Lower lobe of right lung (tissue), 2 donors: ENCODE results near the gene WDR37. TPM values are rescaled to one million over a fixed set of nuclear protein-coding genes. Genes with fewer than 3 reads are reported as not detected.

ENCODE experiments used
- ATAC-seq, 2 donors: fragments of 200-7000 bp; cut with Tn5 transposase; one replicate each; pipeline ENCODE4 v1.9.1; 2020 to 2022; ENCODE audit warnings: mild to moderate bottlenecking in 2 of 2, moderate library complexity in 2 of 2
- DNase-seq: peaks from one replicate; pipeline ENCODE4 v3.0.0-alpha.2; 2020
- H3K27ac ChIP-seq: fragments of 200-600 bp; one replicate; pipeline ENCODE4 v1.8.0; 2022
- H3K27me3 ChIP-seq: fragments of 200-600 bp; one replicate; pipeline ENCODE4 v1.8.0; 2022; ENCODE audit warnings: low read depth
- H3K36me3 ChIP-seq: fragments of 200-600 bp; one replicate; pipeline ENCODE4 v1.8.0; 2022; ENCODE audit warnings: mild to moderate bottlenecking
- H3K4me1 ChIP-seq: fragments of 200-600 bp; one replicate; pipeline ENCODE4 v1.8.0; 2022
- H3K4me3 ChIP-seq: fragments of 200-600 bp; one replicate; pipeline ENCODE4 v1.8.0; 2022; ENCODE audit warnings: mild to moderate bottlenecking
- H3K9me3 ChIP-seq: fragments of 200-600 bp; one replicate; pipeline ENCODE4 v1.8.0; 2022
- intact Hi-C: fragments of 100-400 bp; cut with DNase I; formaldehyde crosslinking; loops from one replicate; pipeline ENCODE4 v1.11.0; 2022
- total RNA-seq: library from RNA; stranded (reverse); fragmentation: NEBNext Ultra II Directional; extraction: Animal tissue kit (Norgen Biotek cat#: 25700); gene quantifications from one replicate; pipeline ENCODE4 v1.2.1, GENCODE V29; 2021
- TF ChIP-seq, protein P1 (sequence below): fragments of 200-600 bp; IDR thresholded peaks from one replicate; pipeline ENCODE4 v1.8.0; 2022; ENCODE audit warnings: antibody characterized with exemption, mild to moderate bottlenecking
- donor health status: DM: no; HTN: yes; CAD: no; lungs with severe emphysema.

Gene WDR37
- total RNA-seq, 1 donor from 2014 or later = 22.0 TPM

DNA sequence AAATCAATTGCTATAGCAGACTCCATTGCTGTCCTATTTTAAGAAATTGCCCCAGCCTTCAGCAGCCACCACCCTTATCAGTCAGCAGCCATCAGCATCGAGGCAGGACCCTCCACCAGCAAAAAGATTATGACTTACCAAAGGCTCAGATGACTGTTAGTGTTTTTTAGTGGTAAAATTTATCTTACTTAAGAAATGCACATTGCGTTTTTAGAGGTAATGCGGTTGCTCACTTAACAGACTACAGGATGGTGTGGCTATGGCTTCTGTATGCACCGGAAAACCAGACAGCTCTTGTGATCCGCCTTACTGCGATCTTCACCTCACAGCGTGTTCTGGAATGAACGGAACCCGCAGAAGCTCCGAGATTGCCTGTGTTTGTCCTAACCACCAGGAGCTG is 58.1 kb downstream of the WDR37 start:
- intact Hi-C loops = no loop called here
- peaks cover 86% of the 10 kb centered on the region for H3K36me3 ChIP-seq
- no peak overlapping the region for H3K27ac ChIP-seq
- TF ChIP-seq, protein P1, sequence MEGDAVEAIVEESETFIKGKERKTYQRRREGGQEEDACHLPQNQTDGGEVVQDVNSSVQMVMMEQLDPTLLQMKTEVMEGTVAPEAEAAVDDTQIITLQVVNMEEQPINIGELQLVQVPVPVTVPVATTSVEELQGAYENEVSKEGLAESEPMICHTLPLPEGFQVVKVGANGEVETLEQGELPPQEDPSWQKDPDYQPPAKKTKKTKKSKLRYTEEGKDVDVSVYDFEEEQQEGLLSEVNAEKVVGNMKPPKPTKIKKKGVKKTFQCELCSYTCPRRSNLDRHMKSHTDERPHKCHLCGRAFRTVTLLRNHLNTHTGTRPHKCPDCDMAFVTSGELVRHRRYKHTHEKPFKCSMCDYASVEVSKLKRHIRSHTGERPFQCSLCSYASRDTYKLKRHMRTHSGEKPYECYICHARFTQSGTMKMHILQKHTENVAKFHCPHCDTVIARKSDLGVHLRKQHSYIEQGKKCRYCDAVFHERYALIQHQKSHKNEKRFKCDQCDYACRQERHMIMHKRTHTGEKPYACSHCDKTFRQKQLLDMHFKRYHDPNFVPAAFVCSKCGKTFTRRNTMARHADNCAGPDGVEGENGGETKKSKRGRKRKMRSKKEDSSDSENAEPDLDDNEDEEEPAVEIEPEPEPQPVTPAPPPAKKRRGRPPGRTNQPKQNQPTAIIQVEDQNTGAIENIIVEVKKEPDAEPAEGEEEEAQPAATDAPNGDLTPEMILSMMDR = no peak
- H3K27me3 ChIP-seq = no peaks in the 10 kb centered on the region
- H3K4me1 ChIP-seq = no peaks in the 10 kb centered on the region
- no peak for ATAC-seq
- DNase-seq = no peak
- no peaks in the 10 kb centered on the region for H3K9me3 ChIP-seq
- no peak overlapping the region for H3K4me3 ChIP-seq

DNA sequence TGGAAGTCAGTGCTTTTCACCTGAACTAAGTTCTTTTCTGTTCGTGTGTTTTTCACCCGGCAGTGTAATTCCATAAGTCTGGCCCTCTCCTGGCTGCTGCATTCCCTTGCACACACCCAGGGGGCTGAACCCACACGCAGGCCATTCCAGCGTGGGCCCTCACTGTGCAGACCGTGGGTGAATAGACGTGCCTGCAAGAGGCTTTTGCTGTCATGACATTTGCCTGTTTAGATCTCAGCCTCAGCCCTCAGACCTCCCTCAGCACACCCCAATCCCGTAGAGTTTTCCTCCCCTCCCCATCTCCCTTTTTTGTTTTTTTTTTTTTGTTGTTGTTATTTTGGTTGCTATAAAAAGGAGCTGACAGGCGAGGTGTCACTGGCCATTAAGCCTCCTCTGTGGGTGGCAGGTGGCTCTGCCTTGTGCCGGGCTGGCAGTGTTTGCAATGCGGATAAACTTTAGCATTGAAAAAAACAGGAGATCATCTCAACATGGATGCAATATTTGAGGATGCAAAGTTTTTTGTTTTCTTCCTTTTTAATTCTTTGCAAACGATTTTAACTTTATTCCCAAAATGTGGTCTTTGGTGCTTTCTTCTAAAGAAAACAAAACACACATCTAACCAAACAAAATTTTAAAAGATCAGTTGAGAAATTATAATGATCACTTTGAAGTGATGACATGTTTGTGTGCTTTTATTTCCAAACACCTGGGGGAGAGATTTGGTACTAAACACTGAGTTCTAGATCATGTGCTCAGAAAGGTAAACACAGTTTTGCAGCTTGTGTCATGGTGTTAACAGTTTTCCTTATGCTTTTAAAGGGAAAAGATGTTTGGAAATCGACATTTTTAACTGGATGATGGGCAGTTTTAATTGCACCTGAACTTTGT is 58.8 kb downstream of the WDR37 start:
- ATAC-seq (no peak), DNase-seq (no peak)
- Histone ChIP-seq H3K27ac (no peak overlapping the region), H3K4me3 (no peak overlapping the region), H3K9me3 (no peaks in the 10 kb centered on the region), H3K36me3 (peaks cover 86% of the 10 kb centered on the region), H3K27me3 (no peaks in the 10 kb centered on the region), H3K4me1 (no peaks in the 10 kb centered on the region)
- TF ChIP-seq, protein P1 = no peak
- intact Hi-C loops = no loop called here

DNA sequence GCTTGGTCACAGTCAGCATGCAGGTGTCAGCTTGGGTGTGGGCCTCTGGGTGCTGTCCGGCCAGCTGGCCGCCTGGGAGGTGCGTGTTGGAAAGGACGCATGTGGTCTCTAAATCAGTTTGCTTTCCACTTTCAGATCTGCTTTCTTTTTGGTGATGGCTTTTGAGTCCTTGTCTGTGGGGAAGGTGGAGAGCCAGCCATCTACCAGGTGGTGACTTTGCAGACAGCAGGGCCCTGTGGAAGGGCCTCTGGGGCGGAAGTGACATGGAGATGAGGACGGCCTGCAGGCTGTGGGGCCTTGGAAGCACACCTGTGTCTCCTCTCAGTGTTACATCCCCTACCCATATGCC is 59.4 kb downstream of the WDR37 start:
- Histone ChIP-seq H3K27me3 (no peaks in the 10 kb centered on the region), H3K36me3 (peaks cover 86% of the 10 kb centered on the region), H3K9me3 (no peaks in the 10 kb centered on the region), H3K4me3 (no peak overlapping the region), H3K4me1 (no peaks in the 10 kb centered on the region), H3K27ac (no peak overlapping the region)
- ATAC-seq (peak in 1 of 2 donors; percentile 14), DNase-seq (no peak)
- TF ChIP-seq, protein P1 = no peak
- intact Hi-C loops = no loop called here

DNA sequence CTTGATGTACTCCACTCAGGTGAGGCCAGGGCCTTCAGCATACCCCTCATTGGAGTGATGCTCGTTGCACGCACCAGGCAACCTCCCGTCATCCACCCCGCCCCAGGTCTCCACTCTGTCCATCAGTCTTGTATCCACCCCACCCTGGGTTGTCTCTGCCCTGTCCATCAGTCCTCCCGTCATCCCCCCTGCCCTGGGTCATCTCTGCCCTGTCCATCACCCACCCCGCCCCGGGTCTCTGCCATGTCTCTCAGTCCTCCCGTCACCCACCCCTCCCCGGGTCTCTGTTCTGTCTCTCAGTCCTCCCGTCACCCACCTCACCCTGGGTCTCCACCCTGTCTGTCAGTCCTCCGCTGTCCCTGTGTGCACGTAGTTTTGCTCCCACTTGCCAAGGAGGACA is 59.9 kb downstream of the WDR37 start:
- no peak overlapping the region for H3K4me3 ChIP-seq
- H3K4me1 ChIP-seq = no peaks in the 10 kb centered on the region
- TF ChIP-seq, protein P1 = no peak
- no peak overlapping the region for H3K27ac ChIP-seq
- intact Hi-C loops = no loop called here
- no peaks in the 10 kb centered on the region for H3K27me3 ChIP-seq
- H3K9me3 ChIP-seq = no peaks in the 10 kb centered on the region
- DNase-seq (no peak), ATAC-seq (peak in 1 of 2 donors; percentile 40)
- peaks cover 88% of the 10 kb centered on the region for H3K36me3 ChIP-seq

DNA sequence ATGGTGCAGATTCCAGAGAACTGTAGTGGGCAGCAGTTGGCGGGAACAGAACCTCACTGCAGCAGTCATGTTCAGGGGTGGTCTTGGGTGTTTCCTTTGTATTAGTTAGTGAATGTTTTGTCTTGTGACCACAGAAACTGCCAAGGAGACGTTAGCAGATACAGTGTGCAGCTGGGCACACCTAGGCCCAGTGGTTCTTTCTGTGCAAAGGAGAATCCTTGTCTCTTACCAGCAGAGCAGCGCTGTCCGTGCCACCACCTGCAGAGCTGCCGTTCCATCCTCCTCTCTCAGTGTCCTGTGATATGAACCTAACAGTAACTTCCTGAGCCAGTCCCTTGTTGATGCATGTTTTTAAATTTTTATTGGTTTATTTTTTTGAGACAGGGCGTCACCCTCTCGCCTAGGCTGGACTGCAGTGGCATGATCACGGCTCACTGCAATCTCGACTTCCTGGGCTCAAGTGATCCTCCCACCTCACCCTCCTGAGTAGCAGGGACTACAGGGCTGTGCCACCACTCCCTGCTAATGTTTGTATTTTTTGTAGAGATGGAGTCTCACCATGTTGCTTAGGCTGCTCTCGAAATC is 60.6 kb downstream of the WDR37 start:
- intact Hi-C loops = no loop called here
- no peak overlapping the region for H3K4me3 ChIP-seq
- TF ChIP-seq, protein P1 = no peak
- H3K9me3 ChIP-seq = no peaks in the 10 kb centered on the region
- ATAC-seq = no peak
- H3K36me3 ChIP-seq = peaks cover 91% of the 10 kb centered on the region
- no peaks in the 10 kb centered on the region for H3K27me3 ChIP-seq
- no peak for DNase-seq
- H3K27ac ChIP-seq = no peak overlapping the region
- no peaks in the 10 kb centered on the region for H3K4me1 ChIP-seq
